IMR-90 (cell line): ENCODE measurements around the gene RORB. TPM values are rescaled to one million over a fixed set of nuclear protein-coding genes. Genes with fewer than 3 reads are reported as not detected.

Experiments used
- ATAC-seq: fragments of 200-7000 bp; cut with Tn5 transposase; 2 replicates; pipeline ENCODE4 v1.9.1; 2020; ENCODE audit warnings: low read depth, mild to moderate bottlenecking, moderate library complexity
- BruUV-seq: library from RNA; stranded (reverse); fragments of 400-500 nt; replicated peaks from 2 replicates; lab custom pipeline; 2021; lab: Mats Ljungman, UMichigan
- CTCF ChIA-PET: fragments of 300-600 bp; formaldehyde crosslinking; extraction: SDS; loops from one replicate; lab custom pipeline; 2021; ENCODE audit warnings: antibody characterized with exemption; lab: Yijun Ruan, JAX
- POLR2A ChIA-PET: fragments of 300-600 bp; sonication (Branson Sonifier 250); formaldehyde crosslinking; loops from one replicate; lab custom pipeline; 2022; ENCODE audit warnings: antibody characterized with exemption; ENCODE audit not compliant: unreplicated experiment; lab: Charles Lee
- DNase-seq: peaks from one replicate; pipeline ENCODE4 v3.0.0; 2013
- H2AFZ ChIP-seq: replicated peaks from 2 replicates; pipeline ENCODE3; 2013; ENCODE audit warnings: low read length, mild to moderate bottlenecking; ENCODE audit not compliant: poor library complexity
- H2AK5ac ChIP-seq: 2 replicates; pipeline ENCODE4 v1.6.1; 2013; ENCODE audit warnings: low read depth, low read length, inconsistent platforms
- H2AK9ac ChIP-seq: replicated peaks from 2 replicates; pipeline ENCODE3; 2013; ENCODE audit warnings: mild to moderate bottlenecking, low read depth, low read length, moderate library complexity; ENCODE audit not compliant: poor library complexity
- H2BK120ac ChIP-seq: 2 replicates; pipeline ENCODE4 v1.6.1; 2013; ENCODE audit warnings: low read depth, low read length, inconsistent platforms
- H2BK15ac ChIP-seq: 3 replicates; pipeline ENCODE4 v1.6.1; 2013; ENCODE audit warnings: low read depth, low read length, inconsistent platforms
- H2BK20ac ChIP-seq: 2 replicates; pipeline ENCODE4 v1.6.1; 2013; ENCODE audit warnings: low read depth, mild to moderate bottlenecking, inconsistent platforms, low read length, moderate library complexity
- H2BK5ac ChIP-seq: 2 replicates; pipeline ENCODE4 v1.6.1; 2013; ENCODE audit warnings: mild to moderate bottlenecking, low read depth, low read length, inconsistent platforms; ENCODE audit not compliant: poor library complexity, severe bottlenecking
- H3K14ac ChIP-seq: replicated peaks from 2 replicates; pipeline ENCODE4 v1.6.1; 2013; ENCODE audit warnings: low read depth, low read length, inconsistent platforms
- H3K18ac ChIP-seq: 2 replicates; pipeline ENCODE4 v1.6.1; 2013; ENCODE audit warnings: low read depth, low read length, control low read depth
- H3K23ac ChIP-seq: 2 replicates; pipeline ENCODE4 v1.6.1; 2013; ENCODE audit warnings: low read depth, low read length, inconsistent platforms
- H3K27ac ChIP-seq: 2 replicates; pipeline ENCODE4 v1.5.1; 2013; ENCODE audit warnings: mild to moderate bottlenecking, control low read depth, low read length; ENCODE audit not compliant: insufficient read depth
- H3K27me3 ChIP-seq: 2 replicates; pipeline ENCODE4 v1.6.1; 2013; ENCODE audit warnings: low read length; ENCODE audit not compliant: control insufficient read depth, insufficient read depth
- H3K36me3 ChIP-seq: 2 replicates; pipeline ENCODE4 v1.6.1; 2013; ENCODE audit warnings: low read length, mixed read lengths; ENCODE audit not compliant: control insufficient read depth, insufficient read depth
- H3K4ac ChIP-seq: 2 replicates; pipeline ENCODE4 v1.6.1; 2013; ENCODE audit warnings: low read depth, low read length, inconsistent platforms
- H3K4me1 ChIP-seq: 2 replicates; pipeline ENCODE4 v1.6.1; 2013; ENCODE audit warnings: low read length, mixed read lengths; ENCODE audit not compliant: control insufficient read depth, insufficient read depth
- H3K4me2 ChIP-seq: 2 replicates; pipeline ENCODE4 v1.6.1; 2013; ENCODE audit warnings: low read depth, mild to moderate bottlenecking, control low read depth, low read length, moderate library complexity
- H3K4me3 ChIP-seq: 2 replicates; pipeline ENCODE4 v1.5.1; 2013; ENCODE audit warnings: low read depth, mild to moderate bottlenecking, control low read depth, low read length, moderate library complexity; ENCODE audit not compliant: insufficient read depth
- H3K56ac ChIP-seq: 2 replicates; pipeline ENCODE4 v1.6.1; 2013; ENCODE audit warnings: low read length, inconsistent platforms; ENCODE audit not compliant: insufficient read depth; ENCODE audit errors: extremely low read depth
- H3K79me1 ChIP-seq, 2 experiments: 2 replicates each; pipeline ENCODE4 v1.6.1; 2013; ENCODE audit warnings: low read length in 2 of 2, inconsistent platforms in 1 of 2, low read depth in 1 of 2
- H3K9ac ChIP-seq: 2 replicates; pipeline ENCODE4 v1.6.1; 2013; ENCODE audit warnings: low read depth, low read length, control low read depth
- H3K9me1 ChIP-seq: 2 replicates; pipeline ENCODE4 v1.6.1; 2013; ENCODE audit warnings: low read length, inconsistent platforms; ENCODE audit not compliant: insufficient read depth
- H3K9me3 ChIP-seq: 2 replicates; pipeline ENCODE4 v1.6.1; 2013; ENCODE audit warnings: low read length; ENCODE audit not compliant: control insufficient read depth, insufficient read depth
- H4K20me1 ChIP-seq: 2 replicates; pipeline ENCODE4 v1.6.1; 2013; ENCODE audit warnings: low read length, inconsistent platforms; ENCODE audit not compliant: insufficient read depth
- H4K5ac ChIP-seq: 2 replicates; pipeline ENCODE4 v1.6.1; 2013; ENCODE audit warnings: mild to moderate bottlenecking, low read depth, low read length, control low read depth
- H4K8ac ChIP-seq, 2 experiments: 2 replicates each; pipeline ENCODE4 v1.6.1; 2013; ENCODE audit warnings: low read depth in 2 of 2, low read length in 2 of 2, control low read depth in 1 of 2, inconsistent platforms in 1 of 2
- H4K91ac ChIP-seq: 2 replicates; pipeline ENCODE4 v1.6.1; 2013; ENCODE audit warnings: low read depth, low read length, inconsistent platforms; ENCODE audit not compliant: insufficient read depth
- CHD1 ChIP-seq: IDR thresholded peaks from 2 replicates; pipeline ENCODE4 v1.6.1; 2012; ENCODE audit warnings: low read depth, low read length, improper control_type of control experiment
- FOS ChIP-seq: fragments of 150-350 bp; IDR thresholded peaks from 2 replicates; pipeline ENCODE4 v1.6.1; 2016; ENCODE audit warnings: low read depth, low read length
- MAFK ChIP-seq: IDR thresholded peaks from 2 replicates; pipeline ENCODE4 v1.6.1; 2012; ENCODE audit warnings: low read depth, low read length, improper control_type of control experiment
- MAZ ChIP-seq: IDR thresholded peaks from 2 replicates; pipeline ENCODE4 v1.6.1; 2012; ENCODE audit warnings: low read depth, mild to moderate bottlenecking, low read length, improper control_type of control experiment, moderate library complexity, borderline replicate concordance
- MXI1 ChIP-seq: IDR thresholded peaks from 2 replicates; pipeline ENCODE4 v1.6.1; 2012; ENCODE audit warnings: low read depth, mild to moderate bottlenecking, low read length, moderate library complexity, borderline replicate concordance
- POLR2A ChIP-seq: IDR thresholded peaks from 2 replicates; pipeline ENCODE4 v1.6.1; 2012; ENCODE audit warnings: mild to moderate bottlenecking, low read depth, low read length
- RAD21 ChIP-seq: IDR thresholded peaks from 2 replicates; pipeline ENCODE4 v1.6.1; 2012; ENCODE audit warnings: low read length, improper control_type of control experiment
- RCOR1 ChIP-seq: IDR thresholded peaks from 2 replicates; pipeline ENCODE4 v1.6.1; 2012; ENCODE audit warnings: mild to moderate bottlenecking, low read length, improper control_type of control experiment; ENCODE audit not compliant: insufficient replicate concordance
- SMC3 ChIP-seq: fragments of 150-350 bp; IDR thresholded peaks from 2 replicates; pipeline ENCODE4 v1.6.1; 2016; ENCODE audit warnings: low read depth, mild to moderate bottlenecking, antibody characterized with exemption, low read length, moderate library complexity
- WGBS, 2 experiments: methylation state at CpG; one replicate each; pipeline versions ENCODE4 v1.1.5 to v1.1.7; 2013; ENCODE audit warnings: missing lambda C conversion rate in 2 of 2; ENCODE audit not compliant: insufficient read length in 1 of 2; ENCODE audit errors: extremely low coverage in 2 of 2; 5-methylcytosine and 5-hydroxymethylcytosine counted together
- dilution Hi-C: fragments of 300-500 bp; cut with HindIII; formaldehyde crosslinking; loops from one replicate; pipeline ENCODE4 v1.14.3; 2018; ENCODE audit warnings: low sequenced_read_pairs; ENCODE audit not compliant: unreplicated experiment
- in situ Hi-C: fragments of 300-500 bp; cut with MboI; formaldehyde crosslinking; loops from 3 replicates; pipeline ENCODE4 v1.14.3; 2019; ENCODE audit warnings: low sequenced_read_pairs, inconsistent platforms, mixed read lengths
- intact Hi-C: fragments of 100-400 bp; cut with micrococcal nuclease; formaldehyde crosslinking; loops from 2 replicates; pipeline ENCODE4 v1.10.0; 2022
- polyA plus RNA-seq, 3 experiments: library from polyadenylated mRNA; depleted of rRNA; stranded (reverse); fragments of >200 nt; gene quantifications; 2 replicates each; pipeline ENCODE4 v1.2.3, GENCODE V29; 2012; ENCODE audit warnings: low replicate concordance in 1 of 3
- total RNA-seq: library from RNA; depleted of rRNA; stranded (reverse); fragments of >200 nt; gene quantifications from 2 replicates; pipeline ENCODE4 v1.2.3, GENCODE V29; 2012
- TF ChIP-seq, protein P1 (sequence below): fragments of 150-350 bp; IDR thresholded peaks from 2 replicates; pipeline ENCODE4 v1.6.1; 2017; ENCODE audit warnings: mild to moderate bottlenecking, antibody characterized with exemption, low read length, low read depth

RORB gene
- total and polyA plus RNA-seq, 2 of the 4 experiments (the other 2 are of a cell fraction) = not detected

GRCh38 chr9:74696520-74696919, 199.4 kb downstream of the RORB start:
- Histone ChIP-seq H3K27ac (no peak overlapping the region), H4K8ac (no peak overlapping the region), H3K9me3 (no peaks in the 10 kb centered on the region), H2BK5ac (no peak overlapping the region), H3K56ac (no peak overlapping the region), H3K4ac (no peak overlapping the region), H2BK15ac (no peak overlapping the region), H3K18ac (no peak overlapping the region), H4K20me1 (no peaks in the 10 kb centered on the region), H4K5ac (no peak overlapping the region), H3K27me3 (no peaks in the 10 kb centered on the region), H3K4me3 (no peak overlapping the region), H3K79me1 (no peaks in the 10 kb centered on the region), H3K9ac (no peak overlapping the region), H3K23ac (no peak overlapping the region), H3K14ac (no peak overlapping the region), H3K4me2 (no peak overlapping the region), H3K36me3 (no peaks in the 10 kb centered on the region), H2BK120ac (no peak overlapping the region), H3K9me1 (no peaks in the 10 kb centered on the region), H3K4me1 (no peaks in the 10 kb centered on the region), H4K91ac (no peak overlapping the region), H2AK9ac (no peak overlapping the region), H2AK5ac (no peak overlapping the region), H2BK20ac (no peak overlapping the region), H2AFZ (no peak overlapping the region)
- TF ChIP-seq POLR2A (no peak), SMC3 (no peak), CHD1 (no peak), MAZ (no peak), RAD21 (no peak), FOS (no peak), MXI1 (no peak), RCOR1 (no peak), MAFK (no peak)
- TF ChIP-seq, protein P1, sequence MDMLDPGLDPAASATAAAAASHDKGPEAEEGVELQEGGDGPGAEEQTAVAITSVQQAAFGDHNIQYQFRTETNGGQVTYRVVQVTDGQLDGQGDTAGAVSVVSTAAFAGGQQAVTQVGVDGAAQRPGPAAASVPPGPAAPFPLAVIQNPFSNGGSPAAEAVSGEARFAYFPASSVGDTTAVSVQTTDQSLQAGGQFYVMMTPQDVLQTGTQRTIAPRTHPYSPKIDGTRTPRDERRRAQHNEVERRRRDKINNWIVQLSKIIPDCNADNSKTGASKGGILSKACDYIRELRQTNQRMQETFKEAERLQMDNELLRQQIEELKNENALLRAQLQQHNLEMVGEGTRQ = no peak
- BruUV-seq = no TSS peak
- ChIA-PET CTCF (no interaction called here), POLR2A (no interaction called here)
- ATAC-seq (no peak), DNase-seq (no peak)
- in situ Hi-C loops = no loop called here
- WGBS, 2 experiments = no CpG with 5 or more reads among the region's 1 CpG
- dilution Hi-C loops = no loop called here
- intact Hi-C loops = no loop called here
